NCI-H748 treated with DMSO at 0.1 percent for 48 hours (cell line): Measurements from ENCODE around the gene TRIM47.

ENCODE experiments used
- DNase-seq: peaks from one replicate; lab custom pipeline; 2025; lab: John Stamatoyannopoulos, UW

TRIM47 gene

DNA sequence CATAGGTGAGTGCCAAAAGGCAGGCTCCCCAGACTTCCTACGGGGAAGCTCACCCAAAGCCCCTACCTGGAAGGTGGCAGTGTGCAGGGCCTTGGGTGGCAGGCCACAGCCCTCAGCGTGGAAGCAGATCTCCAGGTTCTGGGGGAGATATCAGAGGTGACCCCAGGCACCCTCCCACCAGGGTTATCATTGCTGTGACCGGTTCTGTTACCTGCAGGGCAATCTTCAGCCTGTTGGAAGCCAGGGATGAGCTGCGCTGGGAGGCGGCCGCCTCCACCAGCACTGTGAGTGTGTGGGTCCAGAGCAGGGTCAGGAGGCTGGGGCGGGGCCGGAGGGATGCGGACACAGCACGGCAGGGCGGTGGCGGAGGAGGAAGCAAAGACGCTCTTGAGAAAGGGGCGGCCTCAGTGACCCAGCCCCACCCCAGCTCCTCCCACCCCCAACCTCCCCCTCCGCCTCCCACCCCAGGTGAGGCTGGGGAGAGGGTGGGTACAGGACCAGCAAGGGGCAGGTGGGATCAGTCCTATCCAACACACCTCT, 47.3 kb downstream of the TRIM47 start:
- no peak for DNase-seq

DNA sequence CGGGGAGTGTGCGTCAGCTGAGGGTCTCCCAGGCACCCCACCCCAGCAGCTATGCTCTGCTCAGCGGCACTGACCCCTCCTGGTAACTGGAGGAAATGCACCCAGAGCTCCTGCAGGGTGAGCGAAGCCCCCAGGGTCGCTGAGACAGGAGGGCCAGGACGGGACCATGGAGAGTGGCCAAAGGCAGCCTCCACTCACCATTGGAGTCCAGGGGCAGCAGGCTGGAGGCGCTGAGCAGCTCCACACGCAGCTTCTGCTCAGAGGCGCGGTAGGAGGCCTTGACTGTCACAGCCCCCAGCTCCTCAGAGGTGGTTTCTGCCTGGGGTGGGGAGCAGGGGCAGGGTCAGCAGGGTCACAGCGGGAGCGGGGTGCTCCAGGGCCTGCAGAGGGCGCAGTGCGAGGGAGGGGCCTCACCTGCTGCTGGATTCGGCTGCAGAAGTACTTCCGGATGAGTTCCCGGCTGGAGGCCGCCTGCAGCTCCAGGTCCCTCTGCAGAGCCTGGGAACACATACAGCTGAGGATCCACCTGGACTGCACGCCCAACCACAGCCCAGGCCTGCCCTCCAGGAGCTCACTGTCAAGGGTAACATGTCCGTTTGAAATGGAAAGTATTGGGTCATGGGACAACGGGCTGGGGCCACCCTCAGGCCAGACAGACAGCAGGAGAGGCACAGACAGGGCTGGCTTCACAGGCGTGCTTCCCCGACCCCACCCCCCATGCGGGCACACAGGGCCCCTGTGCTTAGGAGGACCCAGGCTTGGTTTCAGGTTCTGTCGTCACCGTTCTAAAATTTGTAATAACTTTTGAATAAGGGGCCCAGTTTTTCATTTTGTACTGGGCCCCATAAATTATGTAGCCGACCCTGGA, 48.0 kb downstream of the TRIM47 start:
- no peak for DNase-seq

DNA sequence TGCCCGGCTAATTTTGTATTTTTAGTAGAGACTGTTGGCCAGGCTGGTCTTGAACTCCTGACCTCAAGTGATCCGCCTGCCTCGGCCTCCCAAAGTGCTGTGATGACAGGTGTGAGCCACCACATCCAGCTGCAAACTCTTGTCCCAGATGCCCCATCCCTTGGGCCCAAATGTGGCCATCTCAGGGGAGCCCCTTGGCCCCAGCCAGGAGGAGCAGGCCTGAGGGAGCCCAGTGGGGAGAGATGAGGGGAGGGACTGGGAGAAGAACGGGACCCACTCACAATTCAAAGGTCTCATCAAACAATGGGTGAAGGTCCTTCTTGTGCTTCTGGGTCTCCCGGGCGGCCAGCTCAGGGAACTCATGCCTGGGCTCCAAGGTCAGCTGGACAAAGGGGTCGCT, 48.6 kb downstream of the TRIM47 start:
- no peak for DNase-seq

DNA sequence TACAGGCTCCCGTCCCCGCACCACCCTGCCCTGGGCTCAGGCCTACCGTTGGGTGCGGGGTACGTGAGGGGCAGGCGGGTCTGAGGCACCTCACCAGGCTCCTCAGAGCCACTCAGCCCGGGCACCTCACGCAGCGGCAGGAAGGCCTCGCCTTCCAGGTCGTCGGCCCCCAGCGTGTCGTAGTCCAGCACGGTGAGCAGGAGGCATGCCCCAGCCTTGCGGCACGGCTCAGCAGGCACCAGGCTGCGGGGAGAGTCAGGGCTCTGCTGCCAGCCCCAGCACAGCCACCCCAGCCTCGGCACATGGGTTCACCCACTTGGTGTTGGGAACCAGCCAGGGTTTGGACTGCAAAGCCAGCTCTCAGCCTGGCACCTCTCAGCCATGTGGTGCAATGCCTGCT, 49.6 kb downstream of the TRIM47 start:
- no peak for DNase-seq

DNA sequence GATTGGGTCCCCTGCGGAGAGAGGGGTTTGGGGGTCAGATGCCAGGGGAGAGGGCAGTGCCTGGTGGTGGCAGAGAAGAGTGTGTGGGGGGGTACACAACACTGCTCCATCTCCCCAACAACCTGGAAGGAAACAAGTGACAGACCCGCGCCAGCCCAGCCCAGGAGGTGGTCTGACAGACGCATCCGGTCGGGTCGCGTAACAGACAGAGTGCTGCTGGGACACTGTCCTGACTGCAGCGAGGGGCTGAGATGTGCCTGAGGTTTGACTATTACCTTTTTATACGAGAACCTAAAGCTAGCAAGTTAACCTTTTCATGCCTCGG, 50.3 kb downstream of the TRIM47 start:
- no peak for DNase-seq

DNA sequence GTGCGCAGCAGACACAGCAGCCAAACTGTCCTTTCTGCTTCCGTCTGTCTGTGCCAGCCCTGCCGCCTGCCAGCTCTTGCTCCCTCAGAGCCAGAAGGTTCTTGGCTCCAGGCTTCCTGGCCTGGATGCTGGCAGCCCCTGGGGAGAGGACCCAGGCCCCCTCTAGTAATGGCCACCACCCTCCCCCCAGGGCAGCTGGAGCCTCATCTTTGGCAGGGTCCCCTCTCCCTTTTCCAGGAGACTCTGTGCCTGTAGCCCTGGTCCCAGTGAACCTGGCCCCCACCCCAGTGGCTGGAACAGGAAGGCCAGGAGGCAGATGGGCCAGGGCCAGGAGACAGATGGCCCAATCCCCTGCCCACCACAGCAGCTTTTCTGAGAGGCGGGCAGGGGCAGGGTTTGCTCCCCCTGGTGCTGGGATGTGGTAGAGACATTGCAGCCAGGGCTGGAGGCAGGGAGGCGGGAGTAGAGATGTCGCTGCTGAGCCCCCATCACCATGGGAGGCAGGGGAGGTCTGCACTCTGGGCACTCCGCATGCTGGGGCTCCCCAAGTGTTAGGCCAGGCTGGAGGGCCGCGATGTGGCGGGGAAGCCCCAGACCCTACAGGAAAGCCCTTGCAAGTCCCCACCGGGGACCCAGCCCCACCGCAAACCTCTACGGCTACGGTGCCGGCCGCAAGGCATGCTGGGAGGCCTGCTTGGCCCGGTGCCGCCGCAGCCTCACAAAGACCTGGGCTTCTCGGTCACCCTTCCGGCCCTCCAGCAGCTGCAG, 50.9 kb downstream of the TRIM47 start:
- peak; percentile 28 for DNase-seq

DNA sequence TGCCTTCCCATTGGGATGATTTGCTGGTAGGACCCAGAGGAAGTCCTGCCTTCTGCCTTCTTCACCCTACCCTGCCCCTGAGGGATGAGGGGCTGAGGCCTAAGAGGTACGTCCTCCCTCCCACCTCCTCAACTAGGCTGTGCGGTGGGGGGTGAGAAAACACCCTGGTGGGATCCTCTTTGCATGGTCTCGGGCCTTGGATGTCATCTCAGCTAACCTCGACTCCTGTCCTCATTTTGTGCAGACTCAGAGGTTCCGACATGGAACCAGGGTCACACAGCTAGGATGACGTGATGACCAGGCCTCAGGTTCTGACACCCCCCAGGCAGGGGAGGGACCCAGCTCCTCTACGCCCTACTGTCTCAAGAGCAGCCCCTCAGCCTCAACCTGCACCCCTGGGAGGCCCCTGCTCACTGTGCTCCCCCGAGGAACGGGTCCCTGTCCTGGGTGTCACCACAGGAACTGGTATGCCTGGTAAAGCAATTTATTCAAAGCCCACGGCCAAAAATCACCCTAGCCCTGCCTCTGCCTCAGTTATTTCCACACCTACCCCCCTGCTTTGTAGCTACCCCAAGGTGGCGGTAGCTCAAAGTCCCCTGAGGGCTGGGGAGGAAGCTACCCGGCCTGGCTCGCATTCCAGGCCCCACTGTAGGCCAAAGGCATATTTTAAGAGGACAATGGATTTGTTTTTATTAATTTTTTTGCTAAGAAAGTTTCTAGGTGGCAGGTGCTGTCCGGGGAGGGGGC, 51.6 kb downstream of the TRIM47 start:
- no peak for DNase-seq

DNA sequence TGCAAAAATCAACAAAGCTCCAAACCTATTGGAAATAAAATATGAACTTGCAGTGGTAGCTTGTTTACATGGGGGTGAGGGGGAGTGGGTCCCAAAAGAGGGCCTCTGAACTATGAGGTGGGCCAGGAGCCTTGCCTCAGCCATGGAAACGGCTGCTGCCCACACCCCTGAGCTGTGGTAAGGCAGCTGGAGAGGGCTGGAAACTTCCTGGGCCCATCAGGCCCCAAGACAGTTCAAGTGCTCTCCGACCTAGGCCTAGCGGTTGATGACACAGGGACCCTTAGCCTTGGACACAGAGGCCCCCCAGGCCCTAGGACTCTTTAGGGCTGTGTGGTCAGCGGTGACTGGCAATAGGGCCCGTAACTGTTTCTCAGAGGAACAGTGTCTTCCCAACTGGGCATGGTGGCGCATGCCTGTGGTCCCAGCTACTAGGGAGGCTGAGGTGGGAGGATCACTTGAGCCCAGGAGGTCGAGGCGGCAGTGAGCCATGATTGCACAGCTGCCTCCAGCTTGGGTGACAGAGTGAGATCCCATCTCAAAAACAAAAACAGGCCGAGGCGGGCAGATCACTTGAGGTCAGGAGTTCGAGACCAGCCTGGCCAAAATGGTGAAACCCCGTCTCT, 52.5 kb downstream of the TRIM47 start:
- no peak for DNase-seq

DNA sequence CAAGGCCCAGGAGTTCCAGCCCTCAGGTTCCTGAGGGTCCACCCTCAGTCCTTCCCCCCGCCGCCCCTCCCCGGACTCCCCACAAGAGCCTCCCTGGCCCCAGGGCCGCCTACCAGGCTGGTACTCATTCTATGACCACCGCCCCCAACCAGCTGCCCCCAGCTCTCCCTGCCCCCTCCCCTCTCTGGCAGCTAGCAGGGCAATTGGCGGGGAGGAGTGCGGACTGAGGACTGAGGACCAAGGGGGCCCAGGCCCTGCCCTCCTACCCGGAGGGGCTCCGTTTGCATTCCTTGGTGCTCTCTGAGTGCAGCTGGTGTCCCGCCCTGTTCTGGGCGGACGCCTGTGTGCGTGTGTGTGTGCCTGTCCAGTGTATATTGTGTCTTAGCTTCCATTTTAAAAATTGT, 53.2 kb downstream of the TRIM47 start:
- no peak for DNase-seq

DNA sequence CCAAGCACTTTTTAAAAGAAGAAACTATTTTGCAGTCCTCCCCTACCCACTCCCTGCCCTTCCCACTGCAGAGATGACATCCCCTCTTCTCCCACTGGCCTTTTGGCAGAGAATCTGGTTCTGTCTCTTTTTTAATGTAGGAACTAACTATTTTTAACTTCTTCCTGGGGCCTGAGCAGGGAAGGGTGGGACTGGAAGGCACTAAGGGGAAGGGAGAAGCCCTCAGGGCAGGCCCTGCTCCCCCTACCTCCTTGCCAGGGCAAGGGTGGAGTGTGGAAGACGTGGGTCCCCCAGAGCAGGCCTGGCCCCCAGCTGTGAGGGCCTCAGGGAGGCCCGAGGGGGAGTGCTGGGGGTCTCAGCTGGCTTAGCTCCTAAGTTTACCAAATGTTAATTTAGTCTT, 53.7 kb downstream of the TRIM47 start:
- no peak for DNase-seq
